HG02678 (cell line): ENCODE measurements around the gene CACNA2D3.

Source experiments
- ATAC-seq: cut with Tn5 transposase; IDR thresholded peaks from one replicate; pipeline ENCODE4 v1.9.1; 2021; ENCODE audit warnings: mild to moderate bottlenecking, moderate library complexity; ENCODE audit not compliant: unreplicated experiment

The CACNA2D3 gene

GRCh38 chr3:55006244-55006676, 883.9 kb downstream of the CACNA2D3 start:
- ATAC-seq = no peak

- ATAC-seq = no peak
These were observed 885.6 kb downstream of the CACNA2D3 start for GRCh38 chr3:55007971-55008370.

GRCh38 chr3:55009372-55009771, 887.0 kb downstream of the CACNA2D3 start:
- ATAC-seq = no peak

- no peak for ATAC-seq
These were observed 889.7 kb downstream of the CACNA2D3 start for GRCh38 chr3:55012091-55012490.

GRCh38 chr3:55013145-55013925, 891.0 kb downstream of the CACNA2D3 start:
- ATAC-seq = no peak

- no peak for ATAC-seq
These were observed 891.7 kb downstream of the CACNA2D3 start for GRCh38 chr3:55014081-55014480.

- ATAC-seq = no peak
These were observed 892.6 kb downstream of the CACNA2D3 start for GRCh38 chr3:55014906-55015305.

GRCh38 chr3:55017876-55018275, 895.5 kb downstream of the CACNA2D3 start:
- no peak for ATAC-seq

- ATAC-seq = no peak
These were observed 908.6 kb downstream of the CACNA2D3 start for GRCh38 chr3:55030938-55031337.

- no peak for ATAC-seq
These were observed 914.7 kb downstream of the CACNA2D3 start for GRCh38 chr3:55036883-55037577.

GRCh38 chr3:55042591-55042990, 920.2 kb downstream of the CACNA2D3 start:
- ATAC-seq = no peak

- no peak for ATAC-seq
These were observed 922.1 kb downstream of the CACNA2D3 start for GRCh38 chr3:55044486-55044885.

GRCh38 chr3:55059027-55059629, 936.8 kb downstream of the CACNA2D3 start:
- no peak for ATAC-seq

GRCh38 chr3:55060896-55061719, 938.8 kb downstream of the CACNA2D3 start:
- no peak for ATAC-seq

- ATAC-seq = no peak
These were observed 939.3 kb downstream of the CACNA2D3 start for GRCh38 chr3:55061720-55062034.

GRCh38 chr3:55064164-55064563, 941.8 kb downstream of the CACNA2D3 start:
- ATAC-seq = no peak

GRCh38 chr3:55065331-55065730, 943.0 kb downstream of the CACNA2D3 start:
- no peak for ATAC-seq

- ATAC-seq = no peak
These were observed 944.2 kb downstream of the CACNA2D3 start for GRCh38 chr3:55066551-55067047.

- no peak for ATAC-seq
These were observed 947.6 kb downstream of the CACNA2D3 start for GRCh38 chr3:55069950-55070349.

- no peak for ATAC-seq
These were observed 952.4 kb downstream of the CACNA2D3 start for GRCh38 chr3:55074796-55075195.

GRCh38 chr3:55075846-55076245, 953.5 kb downstream of the CACNA2D3 start:
- no peak for ATAC-seq
